ENCODE data around the gene TREM2. TPM values are rescaled to one million over a fixed set of nuclear protein-coding genes. Genes with fewer than 3 reads are reported as not detected.
A peak's percentile ranks its signal among the peaks of the same experiment; 100 is the strongest.
"Not testable (repeated sequence)": the region's sequence is repeated elsewhere in the genome, so short reads cannot be mapped to it uniquely, and the experiment has no call there.

Gene TREM2
- 0.92 TPM for total RNA-seq
- long read RNA-seq, result 0 reads

DNA sequence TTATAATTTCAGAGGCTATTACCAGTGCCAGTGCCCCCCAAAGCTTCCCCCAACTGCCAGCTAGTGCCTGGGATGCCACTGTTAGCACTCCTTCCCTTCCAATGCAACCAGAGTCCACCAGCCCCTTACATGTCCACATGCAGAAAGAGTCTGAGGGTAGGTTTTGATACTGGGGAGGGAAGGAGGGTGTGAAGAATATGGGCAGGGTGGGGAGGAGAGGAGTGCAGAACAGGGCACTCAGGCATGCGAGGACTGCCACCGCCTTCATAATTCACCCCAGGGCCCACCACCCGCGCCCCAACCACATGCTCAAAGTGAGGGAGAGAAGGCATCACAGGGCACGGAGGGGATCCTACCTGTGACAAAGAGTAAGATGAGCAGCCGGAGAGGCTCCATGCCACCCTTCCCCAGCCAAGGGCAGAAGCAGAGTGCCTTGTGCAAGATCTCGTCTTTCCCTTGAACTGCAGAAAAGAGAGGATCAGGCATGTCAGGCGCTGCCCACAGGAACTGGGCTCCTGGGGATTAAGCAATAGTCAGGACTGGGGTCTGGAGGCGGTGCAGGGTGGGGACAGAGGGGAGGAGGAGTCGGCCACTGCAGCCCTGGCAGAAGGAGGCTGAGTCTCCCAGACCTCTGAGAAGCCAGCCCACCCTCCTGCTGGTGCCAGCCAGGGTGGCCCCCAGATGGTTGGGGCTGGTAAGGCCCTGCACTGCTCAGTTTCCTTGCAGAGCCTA, at the start of gene TREM2:
TREM2 (minus strand) TSS at position 430 of the 732 bp plus-strand sequence; CDS start at position 396, 34 bp downstream.
- intact Hi-C loops (cut with DNase I), result no loop called here
- DNase-seq (ENCODE audit: missing footprints) (no peak), ATAC-seq (no peak)

DNA sequence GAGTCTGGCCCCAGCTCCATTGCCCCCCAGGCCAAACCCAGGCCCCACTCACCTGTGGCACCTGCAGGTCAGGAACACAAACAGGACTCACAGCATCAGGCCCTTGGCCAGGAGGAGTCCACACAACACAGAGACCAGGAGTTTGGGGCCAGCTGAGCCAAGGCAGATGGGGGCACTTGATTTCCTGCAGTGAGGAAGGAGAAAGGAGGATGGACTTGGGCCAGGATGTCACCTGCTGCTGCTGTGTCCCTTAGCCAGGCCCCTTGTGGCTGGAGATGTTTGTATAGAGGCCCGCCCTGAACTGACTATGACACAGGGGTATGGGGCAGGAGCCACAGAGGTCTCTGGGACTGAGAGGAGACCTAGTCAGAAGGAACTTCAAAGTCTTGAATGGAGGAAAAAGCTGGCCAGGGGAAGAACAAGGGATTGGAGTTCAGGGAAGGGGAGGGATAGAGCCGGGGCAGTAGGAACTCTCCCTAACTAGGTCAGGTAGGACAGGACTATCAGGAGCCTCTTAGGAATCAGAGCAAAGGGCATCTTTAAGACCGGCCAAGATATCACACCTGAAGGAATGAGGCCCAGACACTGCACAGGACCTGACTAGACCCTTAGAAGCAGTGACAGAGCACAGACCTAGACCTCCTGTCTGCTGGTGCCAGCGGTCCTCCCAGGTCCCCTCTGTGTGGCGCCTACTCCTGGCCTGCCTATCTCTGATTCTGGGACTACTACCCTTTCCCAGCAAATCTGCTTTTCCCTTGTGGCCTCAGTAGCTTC, 46.8 kb upstream of the TREM2 start:
- no peak for DNase-seq (ENCODE audit: missing footprints)
- ATAC-seq, result no peak
- intact Hi-C loops (cut with DNase I), result no loop called here

DNA sequence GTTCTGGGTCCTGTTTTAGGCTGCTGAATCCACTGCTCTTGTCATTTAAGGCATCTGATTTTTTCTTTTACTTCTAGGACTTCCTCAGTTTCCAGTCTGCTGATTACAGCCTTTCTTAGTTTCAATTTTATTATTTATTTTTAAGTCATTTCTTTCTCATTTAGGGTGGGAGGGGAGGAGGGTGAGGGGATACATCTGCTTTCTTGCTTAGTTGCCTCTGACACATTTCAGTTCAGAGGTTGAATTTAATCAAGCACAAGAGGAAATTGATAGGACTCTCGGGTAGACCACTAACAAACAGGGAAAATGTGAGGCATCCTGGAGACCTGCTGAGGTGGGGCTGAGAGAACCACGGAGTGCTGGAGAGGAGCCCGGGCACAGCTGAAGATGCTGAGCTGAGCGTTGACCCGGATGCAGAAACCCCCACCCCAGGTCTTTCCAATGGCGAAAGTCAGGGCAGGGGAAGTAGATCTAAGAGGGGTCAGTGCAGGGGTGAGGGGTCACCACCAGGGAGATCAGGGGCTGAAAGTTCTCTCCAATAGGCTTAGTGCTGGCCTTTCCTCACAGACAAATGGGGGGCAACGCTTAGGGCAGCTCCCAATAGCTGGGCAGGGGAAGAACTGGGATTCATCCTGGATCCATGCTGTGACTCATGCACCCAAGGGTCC, 45.7 kb upstream of the TREM2 start:
- no peak for ATAC-seq
- no peak for DNase-seq (ENCODE audit: missing footprints)
- intact Hi-C loops (cut with DNase I), result no loop called here

DNA sequence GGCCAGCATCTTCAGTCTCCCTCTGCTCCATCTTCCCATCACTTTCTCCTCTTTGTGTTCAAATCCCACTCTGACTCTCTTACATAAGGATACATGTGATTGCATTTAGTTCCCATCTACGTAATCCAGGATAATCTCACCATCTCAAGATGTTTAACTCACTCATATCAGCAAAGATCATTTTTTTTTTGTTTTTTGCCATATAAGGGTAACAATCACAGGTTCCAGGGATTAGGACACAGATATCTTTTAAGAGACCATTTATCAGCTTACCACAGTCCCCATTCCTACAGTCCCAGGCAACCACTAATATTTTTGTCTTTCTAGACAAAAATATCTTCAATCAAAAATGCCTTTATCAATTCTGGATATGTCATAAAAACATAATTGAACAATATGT, 41.2 kb upstream of the TREM2 start:
- intact Hi-C loops (cut with DNase I), result no loop called here
- ATAC-seq (no peak), DNase-seq (ENCODE audit: missing footprints) (no peak)

DNA sequence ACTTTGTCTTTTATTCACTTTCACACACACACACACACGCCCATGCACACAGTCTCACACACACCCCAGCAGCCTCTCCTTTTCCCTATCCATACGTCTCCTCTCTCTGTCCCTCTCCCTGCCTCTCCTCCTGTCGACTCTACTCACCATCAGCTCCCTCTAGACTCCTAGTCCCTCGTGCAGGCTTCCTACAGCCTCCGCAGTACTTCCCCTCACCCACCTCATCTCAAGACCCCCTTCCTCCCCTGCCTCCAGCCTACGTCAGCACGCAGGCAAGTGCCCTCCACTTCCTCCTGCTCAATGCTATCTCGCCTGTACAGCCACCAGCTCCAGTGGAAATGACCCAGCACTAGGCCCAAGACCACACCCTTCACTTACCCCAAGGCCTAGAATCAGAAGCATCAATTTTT, 38.9 kb upstream of the TREM2 start:
- intact Hi-C loops (cut with DNase I), result no loop called here
- no peak for DNase-seq (ENCODE audit: missing footprints)
- no peak for ATAC-seq

DNA sequence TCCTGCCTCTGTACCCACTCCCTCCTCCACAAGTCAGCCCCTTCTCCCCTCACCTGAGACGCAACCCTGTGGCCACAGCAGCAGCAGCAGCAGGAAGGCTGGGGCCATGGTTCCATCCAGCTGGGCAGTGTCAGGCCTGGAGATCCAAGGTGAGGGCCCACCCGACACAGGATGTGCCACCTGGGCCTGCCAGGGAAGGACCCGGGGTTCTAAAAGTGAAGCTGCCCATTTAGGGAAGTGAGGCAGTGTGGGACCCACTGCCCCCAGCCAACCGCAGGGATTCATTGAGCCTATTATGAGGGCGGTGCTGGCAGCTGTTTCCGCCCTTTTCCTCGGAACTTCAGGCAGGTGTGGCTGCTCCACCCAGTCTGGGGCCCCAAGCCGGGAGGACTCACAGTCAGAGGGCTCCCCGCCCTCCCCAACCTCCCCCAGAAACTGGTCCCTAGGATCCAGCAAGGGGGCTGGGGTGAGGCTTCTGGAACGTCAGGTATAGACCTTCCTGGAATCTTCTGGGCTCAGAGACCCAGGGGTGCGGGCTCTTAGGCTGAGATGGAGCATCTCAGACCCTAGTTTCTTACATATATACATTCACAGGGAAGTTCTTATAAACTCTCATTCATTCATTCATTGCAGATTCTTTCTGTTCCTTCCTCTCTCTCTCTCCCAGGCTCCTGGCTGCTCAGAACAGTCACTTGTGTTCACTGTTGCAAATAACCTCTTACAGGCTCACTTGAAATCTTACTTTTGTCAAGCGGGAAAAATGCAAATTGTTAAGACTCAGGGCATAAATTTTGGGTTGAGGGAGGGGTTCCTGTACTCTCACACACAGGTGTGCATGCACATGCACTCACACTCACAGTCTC, 38.2 kb upstream of the TREM2 start, which contains the start of gene TREML2:
TREML2 (minus strand) TSS at position 249 of the 863 bp plus-strand sequence; CDS start at position 108, 141 bp downstream.
- DNase-seq (ENCODE audit: missing footprints) (peak; percentile 77), ATAC-seq (no peak)
- intact Hi-C loops (cut with DNase I), result no loop called here

DNA sequence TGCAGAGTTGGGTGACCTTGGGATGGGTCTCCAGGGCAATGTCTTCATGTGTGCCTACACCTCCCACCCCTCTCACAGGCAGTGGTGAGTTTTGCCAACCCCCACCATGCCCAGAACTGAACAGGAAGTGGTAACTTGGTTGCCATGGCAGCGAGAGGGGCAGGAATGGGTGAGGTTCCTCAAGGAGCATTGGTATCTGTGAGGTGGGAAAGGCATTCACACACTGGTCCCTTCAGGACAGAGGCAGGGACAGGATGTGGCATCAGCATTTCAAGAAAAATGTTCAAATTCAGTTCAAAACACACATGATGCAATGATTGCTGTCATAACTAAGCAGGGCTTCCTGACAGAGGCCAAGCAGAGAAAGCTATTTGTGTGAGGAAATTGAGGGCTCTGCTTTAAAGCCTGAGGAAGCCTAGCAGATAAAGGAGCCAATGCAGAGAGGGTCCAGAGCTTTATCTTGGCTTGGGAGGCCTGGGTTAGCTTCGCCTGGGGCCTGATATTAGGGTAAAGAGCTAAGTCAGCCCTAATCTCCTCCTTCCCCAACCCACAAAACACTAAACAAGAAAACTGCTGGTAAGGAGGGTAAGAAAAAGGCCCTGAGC, 37.5 kb upstream of the TREM2 start:
- ATAC-seq, result peak; percentile 65
- intact Hi-C loops (cut with DNase I), result no loop called here
- peak; percentile 85 for DNase-seq (ENCODE audit: missing footprints)

DNA sequence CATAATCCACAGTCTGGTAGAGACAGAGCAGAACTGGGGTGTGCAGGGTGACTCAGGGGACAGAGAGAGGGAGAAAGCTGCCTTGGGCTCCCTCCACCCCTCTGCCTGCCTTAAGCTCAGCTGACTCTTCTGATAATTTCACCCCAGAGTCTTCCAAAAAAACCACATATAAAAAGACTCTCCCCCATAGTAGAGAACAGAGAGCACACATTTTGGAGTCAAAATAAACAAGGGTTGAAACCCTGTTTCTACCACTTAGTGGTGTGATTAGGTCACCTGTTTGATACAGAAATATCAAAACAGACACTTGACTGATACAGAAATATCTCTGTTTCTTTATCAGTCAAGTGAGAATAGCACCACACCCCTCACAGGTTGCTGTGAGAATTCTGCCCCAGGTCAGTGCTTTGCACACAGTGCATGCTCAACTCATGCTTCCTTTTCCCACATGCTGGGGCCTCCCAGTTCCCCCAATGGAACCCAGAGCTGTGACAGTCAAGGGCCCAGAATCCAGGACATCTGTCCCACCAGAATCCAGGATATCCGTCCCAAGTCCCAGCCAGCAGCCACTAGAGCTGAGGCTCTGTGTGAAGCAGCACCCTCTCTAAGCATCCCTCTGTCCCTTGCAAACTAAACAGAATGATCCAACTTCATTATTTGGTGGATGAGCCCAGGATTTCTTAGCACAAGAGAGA, 36.8 kb upstream of the TREM2 start:
- DNase-seq (ENCODE audit: missing footprints) (no peak), ATAC-seq (no peak)
- intact Hi-C loops (cut with DNase I), result no loop called here

DNA sequence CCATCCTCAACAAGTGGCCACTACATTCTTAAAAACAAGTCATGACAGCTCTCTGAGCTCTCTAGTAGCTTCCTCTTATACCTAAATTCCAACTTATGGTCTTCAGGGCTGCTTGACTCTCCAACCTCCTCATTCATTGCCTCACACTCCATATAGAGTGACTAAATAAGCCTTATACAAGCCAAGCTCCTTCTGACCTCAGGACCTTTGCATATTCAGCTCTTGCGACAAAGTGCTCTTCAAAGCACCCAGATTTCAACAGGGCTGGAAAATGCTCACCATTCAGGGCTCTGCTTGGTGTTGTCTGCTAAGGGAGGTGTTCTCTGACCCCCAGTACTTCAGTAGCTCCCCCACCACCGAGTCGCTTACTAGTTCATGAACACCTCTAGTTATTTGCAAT, 34.3 kb upstream of the TREM2 start:
- intact Hi-C loops (cut with DNase I), result no loop called here
- ATAC-seq (no peak), DNase-seq (ENCODE audit: missing footprints) (no peak)

DNA sequence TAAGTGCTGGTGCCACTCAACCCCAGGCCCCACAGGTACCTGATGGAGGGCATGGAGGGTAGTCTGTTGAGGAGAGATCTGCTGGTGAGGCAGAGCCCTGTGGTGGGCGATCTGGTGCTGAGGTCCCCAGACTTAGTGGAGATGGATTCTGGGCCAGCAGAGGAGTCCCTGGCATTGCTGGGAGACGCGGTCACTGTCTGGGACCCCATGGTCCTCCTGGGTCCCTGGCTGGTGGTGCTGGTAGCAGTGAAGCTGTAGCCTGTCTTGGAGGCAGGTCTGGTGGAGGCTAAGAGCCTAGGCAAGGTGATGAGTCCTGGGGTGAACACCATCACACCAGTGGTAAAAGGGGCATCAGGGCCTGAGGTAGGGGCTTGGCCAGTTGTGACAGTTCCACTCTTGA, 31.5 kb upstream of the TREM2 start:
- ATAC-seq, result no peak
- DNase-seq (ENCODE audit: missing footprints), result no peak
- intact Hi-C loops (cut with DNase I), result loop anchor here (5.0 kb wide), 1 partner anchor 123 kb away; no protein-coding TSS in a partner anchor

DNA sequence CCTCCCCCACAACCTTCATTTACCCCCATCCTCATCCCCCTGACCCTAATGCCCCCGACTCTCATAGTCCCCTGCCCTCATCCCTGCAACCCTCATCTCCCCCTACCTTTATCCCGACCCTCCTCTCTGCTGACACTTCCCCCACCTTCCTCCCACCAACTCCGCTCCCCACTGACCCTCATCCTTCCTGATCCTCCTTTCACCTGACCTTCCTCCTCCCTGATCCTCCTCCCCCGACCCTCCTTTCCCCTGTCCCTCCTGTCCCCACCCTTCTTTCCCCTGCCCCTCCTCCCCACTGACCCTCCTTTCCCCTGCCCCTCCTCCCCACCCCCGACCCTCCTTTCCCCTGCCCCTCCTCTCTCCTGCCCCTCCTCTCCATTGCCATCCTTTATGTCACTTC, 31.0 kb upstream of the TREM2 start:
- DNase-seq (ENCODE audit: missing footprints) (no peak), ATAC-seq (no peak)
- intact Hi-C loops (cut with DNase I), result loop anchor here (5.0 kb wide), 1 partner anchor 123 kb away; no protein-coding TSS in a partner anchor

DNA sequence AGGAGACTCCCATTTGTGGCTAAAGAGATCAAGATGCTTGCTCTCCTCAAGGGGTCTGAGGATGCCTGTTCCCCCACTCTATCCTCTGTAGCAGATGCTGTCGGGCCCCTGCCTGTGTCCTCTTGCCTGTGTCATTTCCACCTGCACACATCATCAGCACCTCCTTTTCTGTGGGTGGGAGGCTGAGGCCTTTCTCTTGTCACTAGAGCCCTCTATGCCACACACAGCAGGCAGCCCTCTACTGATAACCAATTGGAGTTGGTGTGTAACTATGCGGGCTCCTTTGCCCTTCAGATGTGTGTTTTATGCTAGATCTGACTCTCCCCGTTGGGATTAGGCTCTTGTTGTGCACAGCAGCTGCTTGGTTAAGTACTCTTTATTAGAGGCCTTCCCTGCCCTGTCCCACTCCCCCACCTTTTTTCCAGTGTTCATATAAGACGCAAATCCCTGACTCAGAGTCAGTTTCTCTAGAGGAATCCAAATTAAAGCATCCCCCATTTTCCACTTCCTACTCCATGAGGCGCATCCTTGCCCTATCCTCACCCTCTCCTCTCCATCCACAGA, 30.3 kb upstream of the TREM2 start:
- ATAC-seq (no peak), DNase-seq (ENCODE audit: missing footprints) (no peak)
- intact Hi-C loops (cut with DNase I), result loop anchor here (5.0 kb wide), 1 partner anchor 124 kb away; no protein-coding TSS in a partner anchor

DNA sequence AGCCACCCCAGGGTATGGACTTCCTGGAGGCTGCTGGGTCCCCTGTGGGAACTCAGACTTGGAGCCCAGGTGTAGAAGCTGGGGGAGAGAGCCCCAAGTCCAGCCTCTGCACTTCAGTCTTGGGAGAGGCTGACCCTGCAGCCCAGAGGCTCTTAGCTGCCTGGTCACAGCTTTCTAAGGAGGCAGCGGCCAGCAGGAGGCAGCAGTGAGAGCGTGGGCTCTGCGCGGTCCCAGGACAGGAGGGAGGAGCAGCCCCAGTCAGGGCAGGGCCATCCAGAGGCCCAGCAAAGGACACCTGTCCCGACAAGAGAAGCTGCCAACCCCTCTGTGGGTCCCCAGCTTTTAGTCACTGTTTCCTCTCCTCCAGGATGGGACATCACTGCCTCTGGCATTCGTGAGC, 28.7 kb upstream of the TREM2 start:
- intact Hi-C loops (cut with DNase I), result loop anchor here (5.0 kb wide), 1 partner anchor 126 kb away; no protein-coding TSS in a partner anchor
- peak; percentile 53 for ATAC-seq
- peak; percentile 74 for DNase-seq (ENCODE audit: missing footprints)

DNA sequence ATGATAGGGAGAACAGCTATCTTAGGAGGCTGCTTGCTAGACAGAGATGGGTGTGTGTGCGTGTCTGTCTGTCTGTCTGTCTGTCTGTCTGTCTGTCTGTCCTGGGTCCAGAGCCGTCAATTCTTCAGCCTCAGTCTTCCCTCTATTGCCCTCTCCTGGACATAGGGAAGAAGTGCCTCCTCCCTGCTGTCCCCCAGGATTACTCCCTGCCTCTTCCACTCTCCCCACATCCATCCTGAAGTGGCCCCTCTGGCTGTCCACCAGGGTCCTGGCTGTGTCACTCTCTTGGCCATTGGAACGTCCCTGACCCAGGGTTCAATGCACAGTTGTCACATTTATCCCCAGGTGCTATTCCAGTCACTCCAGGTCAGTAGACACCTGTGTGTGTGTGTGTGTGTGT, 27.9 kb upstream of the TREM2 start:
- ATAC-seq (no peak), DNase-seq (ENCODE audit: missing footprints) (no peak)
- intact Hi-C loops (cut with DNase I), result loop anchor here (5.0 kb wide), 1 partner anchor 127 kb away; no protein-coding TSS in a partner anchor

DNA sequence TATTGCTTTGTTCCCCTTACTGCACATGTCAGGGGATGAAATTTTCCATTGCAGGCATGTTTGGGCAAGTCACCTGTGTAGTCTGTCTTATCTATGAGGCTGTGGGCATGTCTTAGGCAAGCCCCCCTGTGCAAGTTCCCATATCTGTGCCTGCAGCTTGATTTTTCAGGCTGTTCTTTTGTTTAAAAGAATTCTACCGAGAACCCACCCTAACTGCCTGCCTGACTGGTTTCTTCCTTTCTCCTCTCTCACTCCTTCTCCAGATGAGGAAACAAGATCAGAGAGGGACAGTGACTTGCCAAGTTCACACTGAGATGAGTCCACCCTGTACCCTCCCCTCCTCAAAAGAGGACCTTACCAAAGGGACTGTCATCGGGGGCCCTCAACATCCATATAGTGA, 27.1 kb upstream of the TREM2 start:
- DNase-seq (ENCODE audit: missing footprints) (no peak), ATAC-seq (no peak)
- intact Hi-C loops (cut with DNase I), result loop anchor here (5.0 kb wide), 1 partner anchor 127 kb away; no protein-coding TSS in a partner anchor

DNA sequence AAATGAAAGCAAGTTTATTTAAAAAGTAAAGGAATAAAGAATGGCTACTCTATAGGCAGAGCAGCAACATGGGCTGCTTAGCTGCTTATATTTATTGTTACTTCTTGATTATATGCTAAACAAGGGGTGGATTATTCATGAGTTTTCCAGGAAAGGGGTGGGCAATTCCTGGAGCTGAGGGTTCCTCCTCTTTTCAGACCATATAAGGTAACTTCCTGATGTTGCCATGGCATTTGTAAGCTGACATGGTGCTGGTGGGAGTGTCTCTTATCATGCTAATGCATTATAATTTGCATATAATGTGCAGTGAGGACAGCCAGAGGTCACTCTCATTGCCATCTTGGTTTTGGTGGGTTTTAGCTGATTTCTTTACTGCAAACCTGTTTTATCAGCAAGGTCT, 26.1 kb upstream of the TREM2 start:
- ATAC-seq; DNase-seq (ENCODE audit: missing footprints); intact Hi-C loops (cut with DNase I): not testable (repeated sequence)
